HK-2 (cell line): Measurements from ENCODE around the gene STYK1.

Experiments used
- DNase-seq: peaks from one replicate; pipeline ENCODE4 v3.0.0-alpha.2; 2018; ENCODE audit not compliant: unreplicated experiment

STYK1 gene, protein sequence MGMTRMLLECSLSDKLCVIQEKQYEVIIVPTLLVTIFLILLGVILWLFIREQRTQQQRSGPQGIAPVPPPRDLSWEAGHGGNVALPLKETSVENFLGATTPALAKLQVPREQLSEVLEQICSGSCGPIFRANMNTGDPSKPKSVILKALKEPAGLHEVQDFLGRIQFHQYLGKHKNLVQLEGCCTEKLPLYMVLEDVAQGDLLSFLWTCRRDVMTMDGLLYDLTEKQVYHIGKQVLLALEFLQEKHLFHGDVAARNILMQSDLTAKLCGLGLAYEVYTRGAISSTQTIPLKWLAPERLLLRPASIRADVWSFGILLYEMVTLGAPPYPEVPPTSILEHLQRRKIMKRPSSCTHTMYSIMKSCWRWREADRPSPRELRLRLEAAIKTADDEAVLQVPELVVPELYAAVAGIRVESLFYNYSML

DNA sequence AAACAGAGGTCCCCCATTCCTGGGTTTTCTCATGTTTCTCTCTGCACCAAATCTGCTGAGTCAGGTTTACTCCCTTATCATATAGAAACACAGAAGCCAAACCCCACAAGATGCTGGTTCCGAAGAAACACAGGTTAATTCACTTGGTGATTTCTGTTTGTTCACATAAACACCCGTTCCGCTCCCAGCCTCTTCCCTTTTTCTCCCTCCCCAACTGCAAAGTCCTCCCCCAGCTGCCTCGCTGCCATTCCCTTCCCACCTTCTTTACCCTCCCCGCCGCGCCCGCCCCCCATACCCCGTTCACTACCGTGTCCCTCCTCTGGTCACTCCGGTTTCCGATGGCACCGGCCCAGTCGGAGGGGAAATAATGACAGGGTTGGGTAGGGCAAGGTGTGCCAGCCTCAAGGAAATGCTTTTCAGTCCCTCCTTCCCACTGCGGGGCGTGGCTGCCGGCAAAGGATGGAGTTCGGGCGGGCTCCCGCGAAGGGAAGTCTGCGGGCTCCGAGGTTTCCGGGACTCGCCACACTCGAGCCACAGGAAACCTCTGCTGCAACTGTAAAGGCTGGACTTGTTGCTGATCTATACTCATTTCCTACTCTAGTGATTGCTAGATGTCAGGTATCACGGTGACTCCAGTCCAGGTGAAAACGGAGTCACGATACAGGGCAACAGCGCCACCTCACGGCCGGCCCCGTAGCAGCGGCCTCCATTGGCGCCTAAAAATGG, at the start of gene STYK1:
TSS of gene STYK1 (minus strand) at position 394 of the 726 bp plus-strand sequence. CDS start 39,434 bp downstream, outside the sequence.
- DNase-seq = peak; percentile 80

DNA sequence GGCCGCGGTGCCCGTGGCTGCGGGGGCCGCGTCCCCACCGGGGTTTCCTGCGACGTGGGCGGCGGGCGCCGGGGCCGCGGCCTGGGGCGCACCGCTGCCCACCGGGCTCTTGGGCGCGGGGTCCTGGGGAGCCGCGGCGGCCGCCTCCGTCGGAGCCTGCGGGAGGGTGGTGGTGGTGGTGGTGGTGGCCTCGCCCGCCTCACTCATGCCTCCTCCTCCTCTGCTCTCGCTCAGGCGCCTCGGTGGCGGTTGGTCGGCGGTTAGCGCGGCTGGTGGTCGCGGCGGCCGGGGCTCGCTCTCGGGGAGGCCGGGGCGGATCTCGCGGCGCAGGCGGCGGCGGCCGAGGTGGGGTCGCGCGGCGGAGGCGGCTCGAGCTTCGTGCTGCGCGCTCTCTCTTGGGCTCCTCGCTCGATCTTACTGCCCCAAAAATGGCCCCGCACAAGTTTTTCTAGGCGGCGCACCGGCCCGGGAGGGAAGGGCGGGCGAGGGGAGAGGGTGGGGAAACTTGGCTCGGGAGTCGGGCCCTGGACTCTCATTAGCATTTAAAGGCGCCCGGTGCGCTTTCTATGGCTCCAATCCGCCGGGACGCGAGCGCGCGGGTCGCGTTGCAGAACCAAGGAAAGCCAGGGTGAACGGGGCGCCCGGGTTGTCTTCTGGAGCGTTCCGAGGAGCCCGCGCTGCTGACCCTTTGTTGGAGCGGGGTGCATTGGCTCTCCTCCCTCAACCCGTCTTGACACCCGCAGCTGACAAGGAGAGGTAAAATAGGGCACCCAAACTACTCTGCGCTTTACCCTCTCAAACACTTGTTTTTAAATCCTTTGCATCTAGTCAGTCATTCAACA, 49.3 kb upstream of the STYK1 start, which contains the start of gene YBX3:
TSS of gene YBX3 (minus strand) at position 419 of the 842 bp plus-strand sequence. CDS start at position 207, 212 bp downstream.
- DNase-seq = peak; percentile 83

DNA sequence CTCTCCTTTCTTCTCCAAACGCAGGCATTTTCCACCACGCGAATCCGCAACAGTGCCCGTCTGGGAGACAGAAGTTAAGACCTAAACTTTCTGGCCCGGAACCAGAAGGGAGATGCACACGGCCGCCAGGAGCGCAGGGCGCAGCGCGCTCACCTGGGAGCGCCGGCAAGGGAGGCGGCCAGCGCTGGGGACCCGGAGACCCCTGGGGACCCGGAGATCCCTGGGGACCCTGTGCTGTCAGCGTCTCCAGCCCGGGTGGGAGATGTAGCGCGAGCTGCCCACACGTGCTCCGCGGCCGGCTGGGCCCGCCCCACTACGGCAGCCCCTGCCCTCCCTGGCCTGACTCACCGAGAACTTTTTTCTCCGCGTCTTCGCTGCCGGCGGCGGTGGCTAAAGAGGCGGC, 48.7 kb upstream of the STYK1 start:
- peak; percentile 72 for DNase-seq

DNA sequence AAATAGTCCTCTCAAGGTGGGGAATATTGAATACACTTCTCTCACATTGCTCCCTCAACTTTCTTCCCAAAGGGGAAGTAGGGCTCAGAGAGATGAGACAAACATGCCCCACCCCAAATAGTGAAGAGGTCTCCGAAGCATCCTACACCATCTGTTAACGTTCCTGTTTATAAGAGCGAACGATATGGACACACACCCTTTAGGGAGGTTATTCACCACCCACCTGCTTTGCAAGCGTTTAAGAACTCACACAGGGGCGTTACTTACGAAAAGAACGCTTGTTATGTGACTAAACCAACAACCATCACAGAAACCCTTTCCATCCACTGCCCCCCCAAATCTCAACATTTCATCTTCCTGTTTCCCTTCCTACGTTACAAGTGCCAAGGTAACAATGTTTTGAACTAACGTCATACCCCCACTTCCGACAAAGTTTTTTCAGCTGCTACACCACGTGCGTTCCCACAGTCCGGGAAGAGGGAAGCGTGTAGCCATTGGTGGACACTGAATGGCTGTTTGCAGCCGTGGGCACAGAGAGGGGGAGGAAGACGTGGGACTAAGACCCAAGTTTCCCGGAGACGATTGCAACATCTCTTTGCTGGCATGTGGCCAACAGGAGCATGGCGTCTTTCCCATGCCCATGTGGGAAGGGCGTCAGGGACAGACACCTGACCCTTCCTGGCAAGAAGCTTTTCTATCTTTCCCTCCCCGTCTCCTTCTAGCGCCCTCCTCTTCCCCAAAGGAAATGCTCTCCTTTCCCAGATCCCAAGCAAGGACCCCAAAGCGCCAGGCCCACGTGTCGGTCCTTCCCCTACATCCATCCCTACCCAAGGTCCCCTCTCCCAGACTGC, 48.0 kb upstream of the STYK1 start:
- peak; percentile 87 for DNase-seq

DNA sequence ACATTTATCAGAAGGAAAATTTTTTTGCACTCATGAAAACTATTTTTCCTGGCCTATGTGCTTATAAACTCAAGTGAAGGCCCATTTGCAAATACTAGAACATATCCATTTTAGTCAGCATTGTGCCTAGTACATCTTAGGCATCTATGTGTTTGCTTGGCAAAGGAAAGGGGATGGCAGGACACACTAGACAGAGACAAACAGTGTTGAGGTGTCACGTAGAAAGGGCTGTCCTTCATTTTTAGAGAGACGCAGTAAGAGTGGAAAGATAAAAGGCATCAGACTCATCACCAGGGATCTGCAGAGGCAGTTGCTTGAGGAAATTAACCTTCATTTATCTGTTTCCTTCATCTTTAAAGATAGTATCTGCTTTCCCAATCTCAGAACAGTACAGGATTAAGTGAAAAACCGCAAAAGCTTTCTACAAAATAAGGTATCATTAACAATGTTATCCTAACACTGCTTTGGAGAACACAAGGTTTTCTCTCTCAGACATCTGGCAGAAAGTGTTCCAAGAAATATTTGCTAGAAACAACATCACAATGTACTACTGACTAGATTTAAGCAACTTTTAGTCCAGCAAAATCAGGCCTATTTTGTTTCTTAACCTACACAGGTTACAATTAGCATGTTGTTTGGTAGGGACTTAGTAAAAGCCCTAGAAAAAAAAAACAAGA, 47.3 kb upstream of the STYK1 start:
- DNase-seq = no peak

DNA sequence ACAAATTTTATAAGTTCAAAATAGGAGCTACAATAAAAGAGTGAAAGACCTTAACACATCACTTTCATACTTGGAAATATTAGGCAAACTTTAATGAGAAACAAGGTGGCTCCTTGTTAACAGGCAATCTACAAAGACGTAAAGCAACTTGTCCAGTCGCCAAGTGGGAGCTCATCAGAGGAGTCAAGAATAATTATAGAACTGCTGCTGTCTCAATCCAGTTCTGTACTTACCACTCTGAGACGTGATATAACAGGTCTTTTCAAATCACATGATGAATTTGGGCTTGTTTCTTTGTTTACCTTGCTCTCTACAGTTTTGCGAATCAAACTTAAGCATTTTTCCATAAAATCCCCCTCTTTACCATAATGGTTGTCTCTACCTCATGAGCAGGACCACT, 45.6 kb upstream of the STYK1 start:
- DNase-seq = no peak

DNA sequence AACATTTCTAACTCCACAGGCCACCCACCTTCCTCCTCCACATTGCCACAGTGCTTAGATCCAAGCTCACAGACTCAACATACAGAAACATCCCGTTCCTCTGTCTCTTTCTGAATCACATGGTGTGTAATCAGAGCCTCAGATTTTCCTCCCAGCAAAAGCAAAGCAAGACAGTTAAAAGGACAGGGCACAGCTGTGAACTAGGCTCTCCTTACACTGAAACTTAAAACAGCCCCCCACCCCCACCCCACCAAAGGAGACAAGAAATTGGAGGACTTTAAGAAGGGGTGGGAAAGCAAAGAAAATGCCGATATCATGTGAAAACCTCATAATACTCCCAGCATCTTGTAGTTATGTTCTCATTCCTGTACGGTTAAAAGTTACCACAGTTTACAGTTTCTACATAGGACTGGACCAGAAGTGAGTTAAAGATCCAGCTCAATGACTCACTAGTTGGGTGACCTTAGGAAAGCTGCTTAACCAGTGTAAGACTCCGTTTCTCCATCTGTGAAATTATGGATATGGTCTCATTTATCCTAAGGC, 44.5 kb upstream of the STYK1 start:
- peak; percentile 4 for DNase-seq

DNA sequence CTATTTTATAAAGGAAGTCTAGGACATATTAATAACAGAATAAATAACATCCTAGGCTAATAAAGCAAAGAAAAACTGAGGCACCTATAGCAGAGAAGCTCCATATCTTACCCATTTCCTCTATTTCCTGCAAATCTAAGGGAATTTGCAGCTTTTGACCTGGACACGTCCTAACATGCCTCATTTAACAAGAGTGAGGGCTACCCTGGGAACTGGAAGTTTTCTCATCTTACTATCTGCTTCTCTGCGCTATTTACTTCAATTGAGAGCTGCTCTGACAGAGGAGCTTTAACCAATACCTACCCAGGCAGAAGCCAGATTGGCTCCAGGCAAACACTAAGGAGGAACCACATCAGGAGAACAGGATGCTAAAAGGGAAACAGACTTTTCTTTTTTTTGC, 43.6 kb upstream of the STYK1 start:
- DNase-seq = no peak

DNA sequence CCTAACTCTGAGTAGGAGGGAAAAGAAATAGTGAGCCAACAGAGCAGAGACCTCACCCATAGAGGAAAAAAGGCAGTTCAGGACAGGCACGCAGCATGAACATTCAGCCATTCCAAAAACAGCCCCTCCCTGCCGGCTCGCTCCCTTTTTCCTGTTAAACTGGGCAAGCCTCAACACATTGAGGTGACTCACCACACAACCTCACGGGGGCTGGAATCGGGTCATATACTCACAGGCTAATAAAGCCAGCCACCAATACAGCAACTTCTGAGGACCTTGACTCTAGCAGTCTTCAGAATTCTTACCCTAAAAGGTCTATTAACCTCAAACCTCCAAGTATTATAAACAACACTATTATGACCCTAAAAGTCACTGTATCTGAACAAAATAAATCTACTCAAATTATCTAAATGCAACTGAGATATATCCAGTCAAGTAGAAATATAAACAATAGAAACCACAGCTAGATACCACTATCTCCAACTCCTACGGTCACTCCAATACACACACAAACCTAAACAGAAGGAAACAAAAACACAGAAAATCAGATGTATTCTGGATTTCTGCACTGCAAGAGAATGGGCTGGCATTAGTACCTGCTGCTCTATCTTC, 43.0 kb upstream of the STYK1 start:
- DNase-seq = peak; percentile 54

DNA sequence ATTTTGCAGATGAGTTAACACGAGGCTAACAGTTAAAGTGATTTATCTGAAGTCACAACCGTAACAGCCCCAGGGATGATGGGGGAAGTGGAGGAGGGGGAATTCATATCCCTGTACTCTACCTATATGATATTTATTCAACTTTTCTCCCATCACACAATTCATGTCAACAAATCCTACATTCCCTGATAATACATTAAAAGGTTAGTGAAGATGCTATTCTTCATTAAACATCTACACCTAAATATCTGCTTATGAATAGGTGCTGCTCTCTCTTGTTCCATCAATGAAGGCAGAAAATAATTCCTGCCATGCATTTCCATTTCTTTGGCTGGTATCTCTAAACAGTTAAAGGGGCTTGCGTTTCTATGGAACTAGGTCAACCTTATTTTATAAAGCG, 42.4 kb upstream of the STYK1 start:
- no peak for DNase-seq

DNA sequence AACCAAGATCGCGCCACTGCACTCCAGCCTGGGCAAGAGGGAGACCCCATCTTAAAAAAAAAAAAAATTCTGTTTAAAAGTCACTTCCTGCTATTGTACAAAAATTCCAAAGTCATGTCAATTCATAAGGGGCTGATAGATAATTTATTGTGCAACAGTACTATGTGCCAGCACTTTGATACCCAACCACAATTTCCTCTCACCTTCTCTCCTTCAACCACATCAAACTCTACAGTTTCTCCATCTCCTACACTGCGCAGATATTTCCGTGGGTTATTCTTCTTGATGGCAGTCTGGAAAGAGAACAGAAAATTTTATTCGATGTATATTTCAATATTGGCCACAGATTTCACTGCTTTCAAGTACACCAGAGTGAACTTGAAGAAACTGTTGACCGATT, 41.6 kb upstream of the STYK1 start:
- no peak for DNase-seq

DNA sequence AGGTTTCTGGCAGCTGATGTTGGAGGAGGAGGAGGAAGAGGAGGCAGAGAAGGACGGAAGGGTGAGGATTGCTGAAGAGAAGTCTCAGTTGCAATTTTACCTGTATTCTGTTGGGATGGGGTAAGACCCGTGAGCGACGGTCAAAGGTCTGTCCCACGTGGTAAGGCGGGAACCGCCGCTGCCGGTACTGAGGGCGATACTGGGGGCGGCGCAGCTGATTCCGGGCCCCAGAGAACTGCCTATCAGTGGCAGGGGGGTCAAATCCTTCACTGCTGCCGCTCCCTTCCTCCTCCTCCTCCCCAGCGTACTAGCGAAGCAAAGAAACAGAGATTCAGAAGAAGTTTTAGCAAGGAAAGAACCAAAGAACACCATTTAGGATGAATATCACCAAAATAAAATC, 36.0 kb upstream of the STYK1 start:
- DNase-seq = no peak

DNA sequence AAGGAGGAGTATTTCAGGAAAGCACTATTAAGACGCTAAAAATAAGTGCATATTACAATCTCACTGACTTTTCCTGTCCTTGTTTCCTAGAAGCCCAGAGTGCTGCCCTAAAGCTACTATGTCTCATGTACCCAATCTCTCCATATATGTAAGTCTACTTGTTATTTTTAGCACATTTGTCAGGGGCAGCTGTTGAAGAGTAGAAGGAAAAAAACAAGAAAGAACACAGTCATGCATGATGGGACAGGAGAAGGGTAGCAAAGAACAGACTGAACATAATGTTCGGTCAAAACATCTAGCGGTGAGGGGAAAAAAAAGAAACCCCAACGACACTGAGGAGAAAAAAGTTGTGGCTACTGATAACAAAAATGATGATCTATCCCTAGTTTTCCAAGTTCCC, 35.0 kb upstream of the STYK1 start:
- DNase-seq = no peak

DNA sequence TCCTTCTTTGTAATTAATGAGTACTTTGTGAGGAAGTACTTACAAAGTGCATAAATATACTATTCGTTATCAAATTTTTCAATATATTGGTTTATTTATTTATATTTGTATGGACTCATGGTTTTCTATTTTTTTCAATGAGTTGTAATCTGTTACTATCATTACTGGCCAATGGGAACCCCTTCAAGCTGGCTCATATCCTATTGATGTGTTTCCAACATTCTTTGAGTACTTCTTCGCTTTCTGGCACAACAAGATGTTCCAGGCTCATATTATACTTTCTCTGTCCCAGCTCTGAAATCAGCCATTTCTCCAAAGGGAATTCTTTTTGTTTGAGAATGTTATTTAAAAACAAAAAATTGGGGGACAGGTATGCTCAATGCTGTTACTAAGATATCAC, 31.8 kb upstream of the STYK1 start:
- no peak for DNase-seq

DNA sequence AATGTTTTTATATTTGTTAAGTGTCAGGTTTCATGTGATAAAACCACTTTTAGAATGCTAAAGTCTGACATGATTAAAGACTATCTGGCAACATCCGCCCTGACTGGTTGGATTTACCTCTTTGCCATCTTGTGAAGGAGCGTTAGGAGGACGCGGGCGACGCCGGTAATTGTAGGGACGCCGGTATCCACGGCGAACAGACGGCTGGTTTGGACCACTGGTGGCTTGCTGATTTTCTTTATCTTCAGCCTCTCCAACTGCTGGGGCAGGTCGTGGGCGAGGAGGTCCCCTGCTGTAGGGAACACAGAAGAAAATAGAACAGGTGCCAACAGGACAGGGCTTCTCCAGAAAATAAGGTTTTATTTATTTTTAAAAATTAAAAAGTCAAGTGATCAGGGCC, 28.0 kb upstream of the STYK1 start:
- DNase-seq = no peak

DNA sequence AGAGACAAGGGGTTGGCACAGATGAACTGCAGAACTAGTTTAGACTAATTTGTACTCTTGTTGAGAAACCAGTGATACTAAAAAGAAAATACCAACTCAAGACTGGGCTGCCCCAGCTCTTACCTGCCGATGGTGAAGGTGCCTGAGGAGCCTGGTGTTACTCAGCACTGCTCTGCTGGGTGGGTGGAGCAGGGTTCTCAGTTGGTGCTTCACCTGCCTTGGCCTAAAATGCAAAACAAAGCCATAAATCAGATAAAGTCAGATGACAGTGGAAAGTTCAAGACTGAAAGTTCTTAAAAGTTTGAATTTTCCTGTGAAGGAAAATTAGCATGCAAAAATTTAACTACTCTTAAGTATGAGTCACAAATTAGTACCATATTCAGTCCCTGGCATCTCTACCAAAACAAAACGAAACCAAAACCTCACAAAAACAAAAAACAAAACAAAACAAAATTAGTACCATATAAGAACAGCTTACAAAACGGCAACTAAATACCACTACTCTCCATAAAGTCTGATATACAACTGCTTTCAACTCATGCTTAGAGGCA, 27.4 kb upstream of the STYK1 start:
- no peak for DNase-seq

DNA sequence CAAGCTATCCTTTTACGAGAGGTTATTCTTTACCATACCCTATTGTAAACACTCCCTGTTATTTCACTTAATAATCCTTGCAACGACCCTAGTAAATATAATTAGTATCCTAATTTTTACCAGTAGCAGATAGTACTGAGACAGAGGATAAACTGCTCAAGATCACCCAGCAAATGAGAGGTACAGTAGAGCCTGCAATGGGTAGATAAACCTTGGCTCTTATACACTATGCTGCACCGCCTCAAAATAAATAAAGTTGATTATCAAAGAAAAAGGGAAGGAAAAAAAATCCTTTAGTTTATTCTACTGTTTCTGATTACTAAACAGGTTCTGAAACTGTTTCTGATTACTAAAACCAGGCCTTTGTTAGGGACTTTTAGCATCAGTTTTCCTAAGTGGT, 26.7 kb upstream of the STYK1 start:
- DNase-seq = no peak

DNA sequence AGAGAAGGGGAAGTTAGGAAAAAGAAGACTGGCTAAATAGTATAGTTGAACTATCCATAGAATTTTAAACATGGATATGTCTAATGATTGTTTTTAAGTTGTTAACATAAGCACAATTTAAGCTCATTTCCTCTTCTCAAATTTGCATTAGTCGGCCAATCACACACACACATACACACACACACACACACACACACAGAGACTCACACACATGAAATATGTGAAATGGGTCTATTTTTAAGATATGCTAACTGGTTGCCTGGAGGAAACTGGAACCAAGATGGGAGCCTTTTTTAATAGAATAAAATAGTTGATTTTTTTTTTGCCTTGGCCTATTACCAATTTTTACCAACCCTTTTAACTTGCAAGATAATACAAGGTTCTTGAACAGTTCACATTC, 24.0 kb upstream of the STYK1 start:
- DNase-seq = no peak

DNA sequence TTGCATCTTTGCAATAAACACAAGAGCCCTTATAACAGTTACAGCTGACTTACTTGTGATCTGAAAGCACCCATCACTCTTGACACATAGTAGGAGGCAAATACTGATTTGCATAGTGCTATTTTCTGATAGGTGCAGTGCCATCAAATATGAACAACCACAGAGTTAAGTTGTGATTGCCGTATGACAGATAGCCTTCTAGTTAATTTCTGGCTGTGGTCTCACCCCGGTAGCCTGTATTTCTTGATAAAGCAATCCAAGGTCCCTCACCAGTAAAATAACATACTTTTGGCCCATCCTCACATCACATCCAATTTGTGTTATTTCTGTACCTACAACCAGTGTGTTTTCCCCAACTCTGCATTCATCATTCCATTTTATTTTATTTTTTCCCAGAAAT, 23.3 kb upstream of the STYK1 start:
- DNase-seq = no peak

DNA sequence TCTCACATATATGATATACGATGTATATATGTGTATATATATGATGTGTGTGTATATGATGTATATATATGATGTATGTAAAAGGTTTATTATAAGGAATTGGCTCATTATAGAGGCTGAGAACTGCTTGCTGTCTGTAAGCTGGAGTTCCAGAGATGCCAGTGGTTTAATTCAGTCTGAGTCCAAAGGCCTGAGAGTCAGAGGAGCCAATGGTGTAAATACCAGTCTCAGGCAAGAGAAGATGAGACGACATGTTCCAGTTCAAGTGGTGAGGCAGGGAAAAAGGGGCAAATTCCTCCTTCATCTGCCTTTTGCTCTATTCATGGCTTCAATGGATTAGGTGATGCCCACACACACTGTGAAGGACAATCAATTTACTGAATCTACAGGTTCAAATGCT, 17.1 kb upstream of the STYK1 start:
- no peak for DNase-seq
